HuH-7 (cell line): ENCODE results near the gene CTNNA2.

Source experiments
- DNase-seq: peaks from one replicate; pipeline ENCODE4 v3.0.0; 2011; ENCODE audit warnings: low spot score

Gene CTNNA2

DNA sequence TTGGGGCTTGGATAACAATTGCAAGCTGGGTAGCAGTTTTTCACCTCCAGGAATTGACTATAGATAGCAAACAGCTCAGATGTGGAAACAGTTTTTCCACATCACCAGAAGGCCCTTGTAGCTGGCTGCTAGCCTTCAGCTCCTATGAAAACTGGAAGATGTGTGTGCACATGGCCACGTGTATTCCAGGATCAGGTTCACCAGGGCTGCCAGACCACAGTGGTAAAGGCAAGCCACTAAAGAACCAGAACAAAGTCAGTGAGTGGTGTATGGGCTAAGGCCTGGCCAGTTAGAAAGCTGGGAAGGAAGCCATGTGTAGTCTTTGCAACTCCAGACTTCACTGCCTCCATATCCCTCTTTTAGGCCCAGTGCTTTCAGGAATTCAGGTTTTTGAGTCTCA lies 778.8 kb downstream of the CTNNA2 start:
- no peak for DNase-seq

DNA sequence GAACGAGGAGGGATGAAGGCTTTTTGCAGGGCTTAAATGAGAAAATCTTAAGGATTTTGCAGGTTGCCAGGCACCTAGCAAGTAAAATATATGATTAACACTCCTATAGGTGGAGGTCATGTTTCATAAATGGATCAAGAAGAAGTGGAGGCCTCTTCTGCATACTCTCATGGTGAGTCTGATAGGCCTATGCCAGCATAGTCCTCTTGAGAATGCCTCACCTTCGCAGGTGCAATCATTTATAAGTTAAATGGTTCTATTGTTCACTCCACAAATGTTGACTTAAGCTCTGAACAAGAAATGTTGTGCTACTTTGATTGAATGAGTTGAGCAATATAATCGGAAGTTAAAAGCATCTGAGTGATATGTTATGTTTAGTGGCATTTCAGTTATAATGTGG lies 779.6 kb downstream of the CTNNA2 start:
- no peak for DNase-seq

DNA sequence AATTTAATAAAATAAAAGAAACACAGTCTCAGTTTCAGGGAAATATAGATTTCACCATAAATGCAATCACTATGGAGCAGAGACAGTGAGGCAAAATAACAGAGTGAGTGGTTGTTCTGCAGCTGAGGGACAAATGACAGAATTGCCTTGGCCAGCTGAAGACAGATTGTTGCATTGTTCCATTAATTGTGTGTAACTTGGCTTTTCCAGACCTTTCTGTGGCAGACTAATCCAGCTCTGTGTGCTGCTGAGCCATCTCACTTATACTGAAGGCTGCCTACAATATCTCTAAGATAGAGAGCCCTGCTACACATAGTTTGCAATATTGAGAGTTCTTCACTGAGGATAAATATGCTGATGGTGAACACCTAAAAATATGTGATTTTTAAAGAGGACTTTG lies 780.2 kb downstream of the CTNNA2 start:
- DNase-seq = no peak

DNA sequence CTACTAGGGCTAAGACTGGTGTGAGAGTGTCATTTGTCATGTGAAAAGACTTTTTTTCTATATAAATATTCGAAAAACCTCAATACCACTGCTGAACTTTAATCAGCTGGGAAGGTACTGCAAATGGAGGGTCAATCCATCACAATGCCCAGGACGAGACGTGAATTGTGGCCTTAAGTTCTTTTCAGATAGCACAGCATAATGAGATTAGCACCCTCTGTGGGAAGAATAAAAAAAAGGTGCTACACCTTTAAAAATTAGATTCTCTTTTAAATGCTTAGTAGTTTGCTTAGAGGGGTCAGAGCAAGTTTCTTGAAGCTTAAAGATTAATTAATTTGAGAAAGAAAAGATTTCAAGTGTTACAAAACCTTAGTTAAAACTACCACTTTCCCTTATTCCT lies 786.1 kb downstream of the CTNNA2 start:
- no peak for DNase-seq

DNA sequence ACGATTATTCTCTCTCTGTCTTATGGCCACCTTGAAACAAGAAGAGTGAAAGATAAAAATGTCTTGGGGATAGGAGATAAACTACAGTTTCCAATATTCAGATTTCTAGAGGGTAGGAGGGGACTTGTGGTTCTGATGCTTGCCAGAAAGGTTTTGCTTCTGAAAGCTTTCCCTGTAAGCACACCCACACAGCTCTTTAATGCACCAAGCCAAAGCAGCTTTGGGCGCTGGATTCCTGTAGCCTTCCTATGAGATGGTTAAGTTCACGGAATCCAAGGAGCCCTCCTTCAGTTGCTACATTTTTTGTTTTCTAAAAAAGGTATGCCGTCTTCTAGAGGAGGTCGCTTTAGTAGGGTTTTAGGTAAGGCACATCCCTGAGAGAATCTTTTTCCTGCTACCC lies 786.8 kb downstream of the CTNNA2 start:
- no peak for DNase-seq

DNA sequence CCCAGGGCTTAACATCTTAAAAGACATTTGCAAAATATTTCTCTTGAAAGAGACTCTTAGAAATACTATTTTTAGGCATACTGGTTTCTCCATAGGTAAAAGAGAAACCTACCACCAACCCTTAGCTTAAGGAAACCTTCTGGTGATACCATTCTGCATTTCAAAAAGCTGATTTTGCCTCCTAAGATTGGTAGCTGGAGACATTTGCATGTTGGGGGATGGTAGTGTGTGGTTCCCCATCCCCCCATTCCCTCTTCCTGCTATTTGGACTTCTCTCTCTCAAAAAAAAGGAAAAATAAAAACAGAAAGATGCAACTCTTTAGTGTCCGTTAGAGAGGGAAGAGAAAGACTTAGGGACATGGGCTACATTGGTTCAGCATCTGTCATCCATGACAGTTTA lies 787.5 kb downstream of the CTNNA2 start:
- no peak for DNase-seq

DNA sequence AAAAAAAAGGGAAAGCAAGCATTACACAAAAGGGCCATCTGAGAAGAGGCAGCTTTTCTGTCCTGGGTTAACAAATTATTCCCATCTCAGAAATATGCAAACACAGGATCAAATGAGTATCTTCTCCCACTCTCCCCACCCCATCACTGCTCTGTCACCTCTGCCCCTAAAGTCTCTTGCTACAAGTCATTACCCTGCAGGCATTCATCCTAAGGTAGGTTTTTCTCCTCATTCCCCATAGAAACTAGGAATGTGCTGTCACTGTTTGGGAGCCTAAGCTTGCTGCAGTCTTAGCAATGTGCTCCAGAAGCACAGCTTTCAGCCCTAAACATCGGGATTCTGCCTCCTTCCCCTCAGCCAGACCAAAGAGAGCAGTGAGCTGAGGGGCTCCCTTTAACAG lies 788.1 kb downstream of the CTNNA2 start:
- DNase-seq = no peak

DNA sequence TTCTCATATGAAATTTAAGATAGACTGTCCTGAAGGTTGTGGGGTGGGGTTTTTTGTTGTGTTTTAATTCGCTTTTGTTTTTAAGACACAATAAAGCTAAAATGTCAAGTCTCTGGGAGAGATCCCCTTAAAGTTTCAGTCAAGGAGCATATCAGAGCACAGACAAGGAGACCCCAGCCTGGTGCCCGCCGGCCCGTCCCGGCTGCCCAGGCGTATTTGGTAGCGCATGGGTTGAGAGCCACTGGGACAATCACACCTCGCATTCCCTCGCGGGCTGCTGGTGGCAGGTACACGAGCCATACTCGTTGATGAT lies 789.1 kb downstream of the CTNNA2 start:
- DNase-seq = no peak

DNA sequence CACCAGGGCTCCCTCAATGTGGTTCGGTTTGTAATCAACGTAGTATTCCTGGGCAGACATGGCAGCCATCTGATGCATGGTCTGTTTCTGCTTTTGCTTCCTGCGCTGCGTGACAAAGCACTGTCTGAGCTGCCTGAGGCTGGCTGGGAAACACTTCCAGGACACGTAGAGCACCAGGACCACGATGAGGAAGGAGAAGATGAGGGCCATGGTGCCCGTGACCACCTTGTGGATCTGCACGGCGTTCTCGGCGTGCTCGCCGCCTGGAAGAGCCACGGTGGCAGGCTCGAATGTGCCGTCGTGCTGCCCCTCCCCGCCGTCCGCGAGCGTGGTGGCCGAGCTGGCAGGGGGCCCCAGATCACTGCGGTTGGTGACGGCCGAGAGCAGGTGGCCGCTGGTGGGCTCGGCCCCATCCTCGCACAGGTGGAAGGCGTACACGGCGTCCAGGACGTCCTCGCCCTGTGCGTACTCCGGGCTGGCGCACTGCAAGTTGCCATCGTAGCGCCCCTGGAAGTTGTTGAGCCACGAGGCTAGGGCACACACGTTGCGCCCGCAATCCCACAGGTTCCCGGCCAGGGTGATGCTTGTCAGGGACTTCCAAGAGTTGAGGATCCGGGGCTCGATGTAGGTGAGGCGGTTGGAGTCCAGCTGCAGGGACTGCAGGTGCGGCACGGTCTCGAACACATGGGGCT lies 789.6 kb downstream of the CTNNA2 start:
- no peak for DNase-seq

DNA sequence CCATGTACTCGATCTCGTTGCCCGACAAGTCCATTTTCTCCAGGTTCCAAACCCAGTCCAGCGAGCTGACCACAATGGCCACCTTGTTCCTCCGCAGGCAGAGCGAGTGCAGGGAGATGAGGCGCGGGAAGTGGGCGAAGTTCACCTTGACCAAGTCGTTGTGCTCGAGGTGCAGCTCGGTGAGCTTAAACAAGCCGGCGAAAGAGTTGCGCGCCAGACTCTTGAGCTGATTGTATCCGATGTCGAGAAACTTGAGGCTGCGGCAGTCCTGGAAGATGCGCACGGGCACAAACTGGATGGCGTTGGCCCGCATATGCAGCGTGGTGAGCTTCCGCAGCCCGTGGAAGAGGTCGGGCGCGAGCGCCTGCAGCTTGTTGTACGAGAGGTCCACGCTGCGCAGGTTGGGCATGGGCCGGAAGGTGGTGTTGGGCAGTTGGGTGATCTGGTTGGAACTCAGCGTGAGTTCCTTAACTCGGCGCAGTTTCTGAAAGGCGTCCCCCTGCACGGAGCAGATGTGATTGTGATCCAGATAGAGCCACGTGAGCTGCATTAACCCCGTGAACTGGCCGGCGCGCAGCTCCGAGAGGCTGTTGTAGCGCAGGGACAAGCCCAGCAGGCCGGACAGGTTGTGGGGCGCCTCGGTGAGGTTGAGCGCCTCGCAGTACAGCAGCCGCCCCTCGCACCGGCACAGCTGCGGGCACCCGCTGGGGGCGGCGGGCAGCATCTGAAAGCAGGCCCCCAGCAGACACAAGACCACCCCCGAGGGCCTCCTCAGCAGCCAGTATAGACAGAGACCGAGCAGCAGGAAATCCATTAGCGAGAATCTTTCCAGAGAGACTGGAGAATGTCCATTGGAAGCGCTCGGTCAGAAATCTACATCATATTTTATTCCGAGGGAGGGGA lies 790.4 kb downstream of the CTNNA2 start:
- no peak for DNase-seq

DNA sequence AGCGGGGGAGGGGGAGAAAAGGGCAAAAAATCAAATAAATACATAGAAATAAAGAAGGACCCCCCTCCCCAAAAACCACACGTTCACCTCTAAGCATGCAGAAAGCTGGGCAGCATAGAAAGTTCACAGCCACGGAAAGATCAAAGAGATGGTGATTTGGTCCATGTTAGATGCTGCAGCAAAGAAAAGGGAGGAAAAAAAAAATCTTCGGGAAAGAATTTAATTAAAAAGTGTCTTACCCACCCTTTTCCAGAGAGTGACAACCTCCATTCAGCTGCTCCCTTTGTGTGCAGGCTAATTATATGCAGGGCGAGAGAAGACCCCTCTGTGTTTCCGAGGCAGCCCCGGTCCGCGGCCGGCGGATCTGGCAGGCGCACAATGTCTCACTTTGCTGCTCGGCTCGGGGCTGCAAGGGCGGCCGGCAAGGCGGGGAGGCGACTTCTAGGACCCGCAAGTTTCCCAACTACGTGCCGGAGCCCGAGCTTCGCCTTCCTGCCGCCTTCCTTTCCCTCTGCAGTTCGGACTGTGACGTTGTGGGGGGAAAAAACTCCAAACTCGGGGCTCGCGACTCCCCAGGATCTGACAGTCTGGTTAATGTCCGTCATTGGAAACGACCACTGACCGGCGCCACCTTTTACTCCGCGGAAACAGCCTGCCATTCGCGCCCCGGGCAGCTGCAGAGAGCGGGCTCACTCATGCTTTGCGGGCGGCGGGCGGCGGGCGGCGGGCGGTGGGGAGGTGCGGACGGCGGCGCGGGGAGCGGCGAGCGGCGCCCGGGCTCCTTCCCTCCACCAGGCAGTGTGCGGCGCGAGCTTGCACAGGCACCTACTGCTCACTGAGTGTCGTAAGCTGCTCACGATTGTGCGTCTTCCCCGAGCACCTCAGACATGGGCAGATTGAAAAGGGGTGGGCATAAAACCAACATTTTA lies 791.3 kb downstream of the CTNNA2 start, which contains the start of gene LRRTM1:
Gene LRRTM1, minus strand, starts transcription at position 844 of the 929 bp plus-strand sequence. CDS start 933 bp downstream, outside the sequence.
- DNase-seq = peak; percentile 52

DNA sequence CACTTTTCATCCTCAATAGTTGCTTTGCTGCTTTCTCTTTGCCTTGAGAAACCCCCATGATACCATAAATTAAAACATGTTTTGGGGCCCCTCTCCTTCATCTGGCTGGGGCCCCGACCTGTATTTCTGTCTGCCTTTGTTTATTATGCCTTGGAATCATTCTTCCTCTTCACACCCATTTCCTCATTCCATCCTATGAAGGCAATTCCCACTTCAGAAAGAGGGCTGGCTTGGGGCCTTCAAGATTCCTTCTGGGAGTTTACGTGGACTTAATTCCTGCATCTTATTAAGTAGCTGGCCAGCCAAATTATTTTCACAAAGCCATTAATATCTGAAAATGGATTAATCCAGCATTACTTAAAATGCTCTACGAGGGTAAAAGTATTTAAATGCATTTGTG lies 798.5 kb downstream of the CTNNA2 start:
- DNase-seq = no peak

DNA sequence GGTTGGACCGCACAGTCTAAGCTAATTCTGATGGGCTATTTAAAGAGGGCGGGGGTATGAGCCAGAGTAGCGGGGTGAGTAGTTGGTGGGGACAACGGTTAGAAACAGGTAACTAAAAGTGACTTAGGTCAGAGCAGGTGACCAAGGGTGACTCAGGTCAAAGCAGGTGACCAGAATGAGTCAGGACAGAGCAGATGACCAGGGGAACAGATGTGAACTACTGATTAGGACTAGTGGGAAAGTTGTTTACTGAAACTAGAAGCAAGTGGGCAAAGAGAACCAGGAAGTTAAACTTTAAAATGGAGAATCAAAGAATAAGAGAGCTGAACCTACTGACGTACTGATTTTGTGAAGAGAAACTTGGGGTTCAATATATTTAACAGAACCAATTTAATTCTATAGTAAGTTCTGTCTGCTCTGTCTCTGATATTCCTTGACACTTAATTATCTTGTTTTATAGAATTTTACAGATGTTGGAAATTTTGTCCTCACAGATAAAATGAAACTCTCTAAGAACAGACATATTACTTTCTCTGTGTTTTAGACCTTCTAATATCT lies 799.5 kb downstream of the CTNNA2 start:
- no peak for DNase-seq

DNA sequence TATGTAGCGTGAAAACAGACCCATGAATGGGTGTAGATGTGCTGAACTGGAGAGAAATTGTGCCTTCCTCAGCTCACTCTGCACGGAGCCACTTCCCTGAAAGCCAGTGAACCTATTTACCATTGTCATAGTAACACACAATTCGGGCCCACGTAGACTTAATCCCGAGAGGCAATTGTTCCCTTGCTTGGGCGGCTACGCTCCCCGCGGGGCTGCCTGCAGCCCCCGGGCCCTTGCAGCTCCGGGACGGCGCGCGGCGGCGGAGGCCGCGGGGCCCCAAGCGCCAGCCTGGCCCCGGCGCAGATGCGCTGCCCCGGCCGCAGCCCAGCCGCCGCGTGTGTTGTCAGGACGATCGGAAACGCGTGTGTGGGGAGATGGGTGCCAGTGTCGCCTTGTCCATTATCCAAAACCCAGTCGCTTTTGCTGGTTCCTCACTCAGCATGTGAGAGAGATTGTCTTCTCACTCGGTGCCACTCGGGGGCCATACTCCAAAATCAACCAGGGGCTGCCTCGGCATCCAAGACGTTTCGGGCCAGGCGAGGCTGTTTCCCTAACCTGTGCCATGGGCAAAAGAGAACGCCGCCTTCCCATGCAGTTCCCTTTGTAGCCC lies 809.6 kb downstream of the CTNNA2 start:
- DNase-seq = no peak

DNA sequence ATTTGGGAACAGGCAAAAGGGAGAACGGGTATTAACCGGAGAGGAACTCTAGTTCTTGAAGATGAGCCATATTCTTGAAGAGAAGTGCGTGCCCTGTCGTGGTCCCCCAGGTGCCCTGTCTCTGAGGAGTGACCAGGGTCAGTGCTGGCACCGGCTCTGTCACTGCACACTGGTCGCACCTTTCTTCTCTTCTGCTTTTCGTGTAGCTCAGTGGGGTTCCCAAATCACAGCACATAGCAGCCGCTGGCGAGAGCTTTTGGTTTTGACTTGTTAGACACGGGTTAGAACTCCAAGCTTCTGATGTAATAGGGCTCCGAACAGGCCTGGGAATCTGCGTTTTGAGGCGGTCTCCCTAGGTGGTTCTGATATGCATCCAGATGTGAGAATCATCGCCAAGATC lies 810.1 kb downstream of the CTNNA2 start:
- DNase-seq = no peak

DNA sequence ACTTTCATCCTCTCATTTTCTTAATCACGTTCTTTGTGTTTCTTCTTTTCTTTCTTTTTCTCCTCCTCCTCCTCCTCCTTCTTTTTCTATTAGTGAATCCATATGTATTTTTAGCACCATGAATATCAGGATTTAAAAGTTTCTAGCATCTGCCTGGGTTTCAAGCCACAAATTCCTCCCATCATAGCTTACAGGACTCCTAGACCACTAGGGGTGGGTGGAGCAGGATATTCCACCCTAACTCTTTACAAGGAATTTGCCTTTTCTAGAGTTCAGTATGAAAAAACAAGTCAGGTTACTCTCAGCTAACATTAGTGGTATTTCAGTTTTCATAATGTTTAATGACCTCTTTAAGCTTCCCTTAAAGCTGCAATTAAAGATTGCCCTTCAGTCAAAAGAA lies 810.8 kb downstream of the CTNNA2 start:
- no peak for DNase-seq

DNA sequence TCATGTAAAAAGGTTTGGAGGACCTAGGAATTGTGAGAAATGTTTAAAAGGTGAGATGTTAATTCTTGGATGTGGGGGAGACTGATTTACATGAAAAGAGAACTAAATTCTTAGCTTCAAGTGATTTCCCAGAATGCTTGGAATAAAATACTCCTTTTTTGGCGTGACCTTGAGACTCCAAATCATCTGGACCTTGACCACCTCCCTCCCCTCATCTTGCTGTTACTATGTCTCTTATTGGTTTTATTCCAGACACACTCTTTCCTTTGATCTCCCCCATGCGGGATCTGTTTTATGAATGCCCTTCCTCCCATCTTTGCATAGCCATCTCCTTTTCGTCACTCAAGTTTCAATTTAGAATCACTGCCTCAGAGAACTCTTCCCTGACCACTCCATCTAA lies 811.7 kb downstream of the CTNNA2 start:
- no peak for DNase-seq

DNA sequence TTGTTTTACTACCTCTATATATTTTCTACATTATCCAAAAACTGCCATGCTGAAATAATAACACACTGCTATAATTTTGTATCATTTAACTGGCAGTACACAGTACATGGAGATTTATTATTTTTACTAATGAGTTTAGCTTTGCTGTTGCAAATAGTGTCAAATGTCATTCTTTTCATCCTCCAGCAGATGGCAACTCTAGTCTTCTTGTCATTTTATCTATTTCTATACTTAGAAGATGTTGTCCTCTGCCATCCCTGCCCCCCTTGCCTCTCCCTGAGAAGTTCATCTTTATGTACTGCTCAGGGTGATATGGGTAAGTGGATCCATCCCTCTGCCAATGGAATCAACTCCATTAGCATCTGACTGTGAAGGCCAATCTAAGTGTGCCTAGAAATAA lies 813.4 kb downstream of the CTNNA2 start:
- DNase-seq = no peak

DNA sequence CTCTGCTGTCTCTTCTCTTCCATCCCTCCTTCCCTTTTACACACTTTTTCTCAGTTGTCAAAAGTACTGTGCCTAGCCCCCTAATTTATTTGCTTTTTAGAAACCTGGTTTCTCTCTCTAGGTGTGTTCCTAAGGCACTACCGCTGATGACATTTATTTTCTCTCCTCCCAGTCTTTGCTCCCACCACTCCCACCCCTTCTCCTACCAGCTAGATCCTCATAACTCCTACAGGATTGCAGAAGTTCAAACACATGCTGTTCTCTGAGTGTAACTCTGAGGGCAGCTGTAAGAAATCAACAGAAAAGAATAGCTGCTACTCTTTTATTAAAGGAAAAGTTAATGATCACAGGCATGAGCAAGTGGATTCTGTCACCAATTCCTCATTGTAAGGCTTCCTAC lies 814.0 kb downstream of the CTNNA2 start:
- no peak for DNase-seq

DNA sequence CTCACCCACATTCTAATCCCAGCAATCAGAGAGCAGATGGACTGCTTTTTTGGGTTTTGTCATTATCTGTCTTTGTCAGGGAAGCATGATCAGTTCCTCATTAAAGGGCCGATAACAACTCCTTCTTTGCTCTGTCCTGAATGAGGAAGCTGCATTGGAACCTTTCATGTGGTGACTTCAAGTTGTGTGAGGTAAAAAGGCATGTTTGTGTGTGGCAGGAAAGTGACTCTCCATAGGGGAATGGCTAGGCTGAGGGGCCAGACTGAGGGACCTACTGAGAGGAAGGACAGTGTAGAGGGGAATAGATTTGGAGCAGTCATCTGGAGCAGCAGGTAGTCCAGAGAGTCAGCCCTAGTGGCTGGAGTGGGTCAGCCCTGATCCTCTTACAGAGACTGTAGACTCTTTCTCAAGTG lies 815.3 kb downstream of the CTNNA2 start:
- DNase-seq = no peak

DNA sequence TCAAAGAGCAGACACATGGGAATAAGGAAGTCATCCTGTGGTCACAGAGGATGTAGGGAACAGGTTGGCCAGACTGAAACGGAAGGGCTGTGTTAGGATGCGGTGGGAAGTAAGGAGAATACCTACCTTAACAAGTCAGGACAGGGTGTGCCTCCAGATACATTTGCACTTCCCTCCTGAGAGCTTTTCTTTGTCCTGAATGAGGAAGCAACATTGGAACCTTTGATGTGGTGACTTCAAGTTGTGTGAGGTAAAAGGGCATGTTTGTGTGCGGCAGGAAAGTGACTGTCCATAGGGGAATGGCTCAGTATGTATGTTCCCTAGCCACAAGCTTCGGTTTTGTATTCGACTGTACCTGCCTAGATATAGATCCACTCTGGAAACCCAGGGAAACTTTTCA lies 816.6 kb downstream of the CTNNA2 start:
- DNase-seq = no peak
